HEK293 (cell line): ENCODE measurements around the gene TSHZ2.

Experiments used
- CTCF ChIA-PET: fragments of 350-600 bp; formaldehyde crosslinking; extraction: SDS; loops from one replicate; lab custom pipeline; 2021; ENCODE audit warnings: antibody characterized with exemption; lab: Yijun Ruan, JAX
- POLR2A ChIA-PET: fragments of 300-600 bp; formaldehyde crosslinking; extraction: SDS; loops from one replicate; lab custom pipeline; 2020; ENCODE audit warnings: antibody characterized with exemption, inconsistent platforms; lab: Yijun Ruan, JAX
- H3K27ac ChIP-seq: fragments of 200-500 bp; sonication (Bioruptor generic); 2 replicates; pipeline ENCODE4 v1.5.1; 2014; ENCODE audit warnings: low read depth, low read length, control low read depth, inconsistent platforms; ENCODE audit errors: extremely low read depth
- H3K36me3 ChIP-seq, 2 experiments: fragments of 200-500 bp in 1 of 2; sonication (Bioruptor generic) in 1 of 2; 1 replicate in 1 of 2; 2 replicates in 1 of 2; pipeline ENCODE4 v1.5.1; 2014 to 2017; ENCODE audit warnings: inconsistent platforms in 2 of 2, low read length in 2 of 2; ENCODE audit not compliant: control insufficient read depth in 2 of 2, insufficient read depth in 1 of 2
- H3K4me1 ChIP-seq: fragments of 200-500 bp; sonication (Bioruptor generic); 2 replicates; pipeline ENCODE4 v1.5.1; 2014; ENCODE audit warnings: mild to moderate bottlenecking, low read length, inconsistent platforms; ENCODE audit not compliant: control insufficient read depth, insufficient read depth
- H3K4me3 ChIP-seq: 2 replicates; pipeline ENCODE4 v1.5.1; 2011; ENCODE audit warnings: low read depth, mild to moderate bottlenecking, control low read depth, low read length, moderate library complexity
- H3K9me3 ChIP-seq: fragments of 200-500 bp; sonication (Bioruptor generic); 2 replicates; pipeline ENCODE4 v1.5.1; 2014; ENCODE audit warnings: low read depth, low read length, inconsistent platforms; ENCODE audit not compliant: control insufficient read depth, insufficient read depth
- BCL11B ChIP-seq: fragments of 450-650 bp; formaldehyde crosslinking; IDR thresholded peaks from 2 replicates; pipeline ENCODE4 v1.5.1; 2016; ENCODE audit warnings: low read depth, missing biosample characterization, missing genetic modification characterization
- OSR2 ChIP-seq: fragments of 450-650 bp; formaldehyde crosslinking; IDR thresholded peaks from 2 replicates; pipeline ENCODE4 v1.5.1; 2016; ENCODE audit warnings: missing biosample characterization, missing genetic modification characterization
- ZNF16 ChIP-seq: fragments of 450-650 bp; formaldehyde crosslinking; IDR thresholded peaks from 2 replicates; pipeline ENCODE4 v1.5.1; 2016; ENCODE audit warnings: low read depth, missing biosample characterization, missing genetic modification characterization
- ZNF169 ChIP-seq: fragments of 450-650 bp; formaldehyde crosslinking; IDR thresholded peaks from 2 replicates; pipeline ENCODE4 v1.5.1; 2016; ENCODE audit warnings: missing biosample characterization, missing genetic modification characterization
- ZNF175 ChIP-seq: fragments of 450-650 bp; formaldehyde crosslinking; IDR thresholded peaks from 2 replicates; pipeline ENCODE4 v1.5.1; 2016; ENCODE audit warnings: missing biosample characterization, missing genetic modification characterization
- ZNF23 ChIP-seq: fragments of 450-650 bp; formaldehyde crosslinking; IDR thresholded peaks from 2 replicates; pipeline ENCODE4 v1.5.1; 2016; ENCODE audit warnings: missing biosample characterization, missing genetic modification characterization, borderline replicate concordance
- ZNF26 ChIP-seq: fragments of 450-650 bp; formaldehyde crosslinking; IDR thresholded peaks from 2 replicates; pipeline ENCODE4 v1.5.1; 2016; ENCODE audit warnings: missing biosample characterization, missing genetic modification characterization
- ZNF354C ChIP-seq: fragments of 450-650 bp; formaldehyde crosslinking; IDR thresholded peaks from 2 replicates; pipeline ENCODE4 v1.5.1; 2016; ENCODE audit warnings: missing biosample characterization, missing genetic modification characterization, low read depth, borderline replicate concordance
- ZNF426 ChIP-seq: fragments of 450-650 bp; formaldehyde crosslinking; IDR thresholded peaks from 2 replicates; pipeline ENCODE4 v1.5.1; 2017; ENCODE audit warnings: missing biosample characterization, missing genetic modification characterization, mild to moderate bottlenecking, inconsistent platforms, moderate library complexity
- ZNF433 ChIP-seq: fragments of 450-650 bp; formaldehyde crosslinking; IDR thresholded peaks from 2 replicates; pipeline ENCODE4 v1.5.1; 2016; ENCODE audit warnings: missing biosample characterization, missing genetic modification characterization, low read depth
- ZNF521 ChIP-seq: fragments of 450-650 bp; formaldehyde crosslinking; IDR thresholded peaks from 2 replicates; pipeline ENCODE4 v1.5.1; 2017; ENCODE audit warnings: missing biosample characterization, mild to moderate bottlenecking, missing genetic modification characterization
- ZNF843 ChIP-seq: fragments of 450-650 bp; formaldehyde crosslinking; IDR thresholded peaks from 2 replicates; pipeline ENCODE4 v1.5.1; 2016; ENCODE audit warnings: missing biosample characterization, missing genetic modification characterization
- ZSCAN30 ChIP-seq: fragments of 450-650 bp; IDR thresholded peaks from 2 replicates; pipeline ENCODE4 v1.5.1; 2018; ENCODE audit warnings: missing biosample characterization, mild to moderate bottlenecking, missing genetic modification characterization, moderate library complexity
- TF ChIP-seq, protein P1 (sequence below): fragments of 450-650 bp; formaldehyde crosslinking; IDR thresholded peaks from 2 replicates; pipeline ENCODE4 v1.5.1; 2016; ENCODE audit warnings: missing biosample characterization, missing genetic modification characterization
- TF ChIP-seq, protein P2 (sequence below): fragments of 450-650 bp; formaldehyde crosslinking; optimal IDR thresholded peaks from 2 replicates; pipeline ENCODE3; 2016; ENCODE audit warnings: missing biosample characterization, mild to moderate bottlenecking, missing genetic modification characterization
- TF ChIP-seq, protein P3 (sequence below): fragments of 450-650 bp; formaldehyde crosslinking; IDR thresholded peaks from 2 replicates; pipeline ENCODE4 v1.5.1; 2016; ENCODE audit warnings: missing biosample characterization, missing genetic modification characterization, borderline replicate concordance
- TF ChIP-seq, protein P4 (sequence below): fragments of 450-650 bp; formaldehyde crosslinking; IDR thresholded peaks from 2 replicates; pipeline ENCODE4 v1.5.1; 2016; ENCODE audit warnings: missing biosample characterization, missing genetic modification characterization
- TF ChIP-seq, protein P5 (sequence below): fragments of 450-650 bp; formaldehyde crosslinking; IDR thresholded peaks from 2 replicates; pipeline ENCODE4 v1.5.1; 2016; ENCODE audit warnings: missing biosample characterization, missing genetic modification characterization

TSHZ2 gene

GRCh38 chr20:53222416-53222815 lies 250.3 kb downstream of the TSHZ2 start (continued):
- TF ChIP-seq, protein P1, sequence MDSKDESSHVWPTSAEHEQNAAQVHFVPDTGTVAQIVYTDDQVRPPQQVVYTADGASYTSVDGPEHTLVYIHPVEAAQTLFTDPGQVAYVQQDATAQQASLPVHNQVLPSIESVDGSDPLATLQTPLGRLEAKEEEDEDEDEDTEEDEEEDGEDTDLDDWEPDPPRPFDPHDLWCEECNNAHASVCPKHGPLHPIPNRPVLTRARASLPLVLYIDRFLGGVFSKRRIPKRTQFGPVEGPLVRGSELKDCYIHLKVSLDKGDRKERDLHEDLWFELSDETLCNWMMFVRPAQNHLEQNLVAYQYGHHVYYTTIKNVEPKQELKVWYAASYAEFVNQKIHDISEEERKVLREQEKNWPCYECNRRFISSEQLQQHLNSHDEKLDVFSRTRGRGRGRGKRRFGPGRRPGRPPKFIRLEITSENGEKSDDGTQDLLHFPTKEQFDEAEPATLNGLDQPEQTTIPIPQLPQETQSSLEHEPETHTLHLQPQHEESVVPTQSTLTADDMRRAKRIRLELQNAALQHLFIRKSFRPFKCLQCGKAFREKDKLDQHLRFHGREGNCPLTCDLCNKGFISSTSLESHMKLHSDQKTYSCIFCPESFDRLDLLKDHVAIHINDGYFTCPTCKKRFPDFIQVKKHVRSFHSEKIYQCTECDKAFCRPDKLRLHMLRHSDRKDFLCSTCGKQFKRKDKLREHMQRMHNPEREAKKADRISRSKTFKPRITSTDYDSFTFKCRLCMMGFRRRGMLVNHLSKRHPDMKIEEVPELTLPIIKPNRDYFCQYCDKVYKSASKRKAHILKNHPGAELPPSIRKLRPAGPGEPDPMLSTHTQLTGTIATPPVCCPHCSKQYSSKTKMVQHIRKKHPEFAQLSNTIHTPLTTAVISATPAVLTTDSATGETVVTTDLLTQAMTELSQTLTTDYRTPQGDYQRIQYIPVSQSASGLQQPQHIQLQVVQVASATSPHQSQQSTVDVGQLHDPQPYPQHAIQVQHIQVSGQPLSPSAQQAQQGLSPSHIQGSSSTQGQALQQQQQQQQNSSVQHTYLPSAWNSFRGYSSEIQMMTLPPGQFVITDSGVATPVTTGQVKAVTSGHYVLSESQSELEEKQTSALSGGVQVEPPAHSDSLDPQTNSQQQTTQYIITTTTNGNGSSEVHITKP (tag by site-specific recombination), result no peak
- TF ChIP-seq ZNF521, result no peak

DNA sequence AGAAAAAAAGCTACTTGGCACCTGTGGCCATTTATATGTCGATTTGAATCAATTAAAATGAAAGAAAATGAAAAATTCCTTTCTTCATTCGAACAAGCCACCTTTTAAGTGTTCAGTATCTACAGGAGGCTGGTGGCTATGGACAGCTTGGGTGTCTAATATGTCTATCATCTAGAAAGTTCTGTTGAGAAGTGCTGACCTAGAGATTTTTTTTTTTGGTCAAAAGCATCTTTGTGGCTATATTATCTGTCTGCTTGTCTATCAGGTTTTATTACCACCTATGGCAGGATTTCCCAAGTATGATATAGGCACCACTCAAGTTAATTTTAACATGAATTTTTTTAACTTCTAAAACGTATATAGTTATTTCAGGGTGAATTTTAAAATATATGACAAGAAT lies 250.8 kb downstream of the TSHZ2 start:
- no peaks in the 10 kb centered on the region for H3K4me1 ChIP-seq
- H3K9me3 ChIP-seq, result no peaks in the 10 kb centered on the region
- TF ChIP-seq, protein P2, sequence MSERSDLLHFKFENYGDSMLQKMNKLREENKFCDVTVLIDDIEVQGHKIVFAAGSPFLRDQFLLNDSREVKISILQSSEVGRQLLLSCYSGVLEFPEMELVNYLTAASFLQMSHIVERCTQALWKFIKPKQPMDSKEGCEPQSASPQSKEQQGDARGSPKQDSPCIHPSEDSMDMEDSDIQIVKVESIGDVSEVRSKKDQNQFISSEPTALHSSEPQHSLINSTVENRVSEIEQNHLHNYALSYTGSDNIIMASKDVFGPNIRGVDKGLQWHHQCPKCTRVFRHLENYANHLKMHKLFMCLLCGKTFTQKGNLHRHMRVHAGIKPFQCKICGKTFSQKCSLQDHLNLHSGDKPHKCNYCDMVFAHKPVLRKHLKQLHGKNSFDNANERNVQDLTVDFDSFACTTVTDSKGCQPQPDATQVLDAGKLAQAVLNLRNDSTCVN (tag by site-specific recombination), result no peak
- TF ChIP-seq, protein P3, sequence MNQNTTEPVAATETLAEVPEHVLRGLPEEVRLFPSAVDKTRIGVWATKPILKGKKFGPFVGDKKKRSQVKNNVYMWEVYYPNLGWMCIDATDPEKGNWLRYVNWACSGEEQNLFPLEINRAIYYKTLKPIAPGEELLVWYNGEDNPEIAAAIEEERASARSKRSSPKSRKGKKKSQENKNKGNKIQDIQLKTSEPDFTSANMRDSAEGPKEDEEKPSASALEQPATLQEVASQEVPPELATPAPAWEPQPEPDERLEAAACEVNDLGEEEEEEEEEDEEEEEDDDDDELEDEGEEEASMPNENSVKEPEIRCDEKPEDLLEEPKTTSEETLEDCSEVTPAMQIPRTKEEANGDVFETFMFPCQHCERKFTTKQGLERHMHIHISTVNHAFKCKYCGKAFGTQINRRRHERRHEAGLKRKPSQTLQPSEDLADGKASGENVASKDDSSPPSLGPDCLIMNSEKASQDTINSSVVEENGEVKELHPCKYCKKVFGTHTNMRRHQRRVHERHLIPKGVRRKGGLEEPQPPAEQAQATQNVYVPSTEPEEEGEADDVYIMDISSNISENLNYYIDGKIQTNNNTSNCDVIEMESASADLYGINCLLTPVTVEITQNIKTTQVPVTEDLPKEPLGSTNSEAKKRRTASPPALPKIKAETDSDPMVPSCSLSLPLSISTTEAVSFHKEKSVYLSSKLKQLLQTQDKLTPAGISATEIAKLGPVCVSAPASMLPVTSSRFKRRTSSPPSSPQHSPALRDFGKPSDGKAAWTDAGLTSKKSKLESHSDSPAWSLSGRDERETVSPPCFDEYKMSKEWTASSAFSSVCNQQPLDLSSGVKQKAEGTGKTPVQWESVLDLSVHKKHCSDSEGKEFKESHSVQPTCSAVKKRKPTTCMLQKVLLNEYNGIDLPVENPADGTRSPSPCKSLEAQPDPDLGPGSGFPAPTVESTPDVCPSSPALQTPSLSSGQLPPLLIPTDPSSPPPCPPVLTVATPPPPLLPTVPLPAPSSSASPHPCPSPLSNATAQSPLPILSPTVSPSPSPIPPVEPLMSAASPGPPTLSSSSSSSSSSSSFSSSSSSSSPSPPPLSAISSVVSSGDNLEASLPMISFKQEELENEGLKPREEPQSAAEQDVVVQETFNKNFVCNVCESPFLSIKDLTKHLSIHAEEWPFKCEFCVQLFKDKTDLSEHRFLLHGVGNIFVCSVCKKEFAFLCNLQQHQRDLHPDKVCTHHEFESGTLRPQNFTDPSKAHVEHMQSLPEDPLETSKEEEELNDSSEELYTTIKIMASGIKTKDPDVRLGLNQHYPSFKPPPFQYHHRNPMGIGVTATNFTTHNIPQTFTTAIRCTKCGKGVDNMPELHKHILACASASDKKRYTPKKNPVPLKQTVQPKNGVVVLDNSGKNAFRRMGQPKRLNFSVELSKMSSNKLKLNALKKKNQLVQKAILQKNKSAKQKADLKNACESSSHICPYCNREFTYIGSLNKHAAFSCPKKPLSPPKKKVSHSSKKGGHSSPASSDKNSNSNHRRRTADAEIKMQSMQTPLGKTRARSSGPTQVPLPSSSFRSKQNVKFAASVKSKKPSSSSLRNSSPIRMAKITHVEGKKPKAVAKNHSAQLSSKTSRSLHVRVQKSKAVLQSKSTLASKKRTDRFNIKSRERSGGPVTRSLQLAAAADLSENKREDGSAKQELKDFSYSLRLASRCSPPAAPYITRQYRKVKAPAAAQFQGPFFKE, result no peak
- TF ChIP-seq, protein P4, sequence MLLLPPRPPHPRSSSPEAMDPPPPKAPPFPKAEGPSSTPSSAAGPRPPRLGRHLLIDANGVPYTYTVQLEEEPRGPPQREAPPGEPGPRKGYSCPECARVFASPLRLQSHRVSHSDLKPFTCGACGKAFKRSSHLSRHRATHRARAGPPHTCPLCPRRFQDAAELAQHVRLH (tag by site-specific recombination), result no peak
- TF ChIP-seq ZNF175 (no peak), ZNF426 (tag by site-specific recombination) (no peak), ZNF843 (tag by site-specific recombination) (no peak), ZNF433 (tag by site-specific recombination) (no peak), OSR2 (tag by site-specific recombination) (no peak), BCL11B (tag by site-specific recombination) (no peak), ZNF26 (tag by site-specific recombination) (no peak), ZNF23 (tag by site-specific recombination) (no peak), ZSCAN30 (tag by site-specific recombination) (no peak), ZNF354C (tag by site-specific recombination) (no peak), ZNF169 (tag by site-specific recombination) (no peak), ZNF16 (tag by site-specific recombination) (no peak)
- TF ChIP-seq, protein P5, sequence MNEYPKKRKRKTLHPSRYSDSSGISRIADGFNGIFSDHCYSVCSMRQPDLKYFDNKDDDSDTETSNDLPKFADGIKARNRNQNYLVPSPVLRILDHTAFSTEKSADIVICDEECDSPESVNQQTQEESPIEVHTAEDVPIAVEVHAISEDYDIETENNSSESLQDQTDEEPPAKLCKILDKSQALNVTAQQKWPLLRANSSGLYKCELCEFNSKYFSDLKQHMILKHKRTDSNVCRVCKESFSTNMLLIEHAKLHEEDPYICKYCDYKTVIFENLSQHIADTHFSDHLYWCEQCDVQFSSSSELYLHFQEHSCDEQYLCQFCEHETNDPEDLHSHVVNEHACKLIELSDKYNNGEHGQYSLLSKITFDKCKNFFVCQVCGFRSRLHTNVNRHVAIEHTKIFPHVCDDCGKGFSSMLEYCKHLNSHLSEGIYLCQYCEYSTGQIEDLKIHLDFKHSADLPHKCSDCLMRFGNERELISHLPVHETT (tag by site-specific recombination), result no peak
- TF ChIP-seq, all 188 proteins: peak for 0
- no peak overlapping the region for H3K27ac ChIP-seq
- H3K4me3 ChIP-seq, result no peak overlapping the region
- POLR2A ChIA-PET, result no interaction called here
- no peaks in the 10 kb centered on the region for H3K36me3 ChIP-seq
- CTCF ChIA-PET, result interaction anchor here (0.7 to 1.6 kb wide), 3 partner anchors 10 to 325 kb away, joined by 3 to 5 read pairs (median 4); no protein-coding TSS in a partner anchor
